DMS153 treated with DMSO at 0.1 percent for 48 hours (cell line): ENCODE results near the gene CHRNA10.
A peak's percentile ranks its signal among the peaks of the same experiment; 100 is the strongest.
"Not testable (repeated sequence)": the region's sequence is repeated elsewhere in the genome, so short reads cannot be mapped to it uniquely, and the experiment has no call there.

Source experiments
- DNase-seq: peaks from one replicate; lab custom pipeline; 2025; ENCODE audit not compliant: unreplicated experiment; lab: John Stamatoyannopoulos, UW

CHRNA10 gene

DNA sequence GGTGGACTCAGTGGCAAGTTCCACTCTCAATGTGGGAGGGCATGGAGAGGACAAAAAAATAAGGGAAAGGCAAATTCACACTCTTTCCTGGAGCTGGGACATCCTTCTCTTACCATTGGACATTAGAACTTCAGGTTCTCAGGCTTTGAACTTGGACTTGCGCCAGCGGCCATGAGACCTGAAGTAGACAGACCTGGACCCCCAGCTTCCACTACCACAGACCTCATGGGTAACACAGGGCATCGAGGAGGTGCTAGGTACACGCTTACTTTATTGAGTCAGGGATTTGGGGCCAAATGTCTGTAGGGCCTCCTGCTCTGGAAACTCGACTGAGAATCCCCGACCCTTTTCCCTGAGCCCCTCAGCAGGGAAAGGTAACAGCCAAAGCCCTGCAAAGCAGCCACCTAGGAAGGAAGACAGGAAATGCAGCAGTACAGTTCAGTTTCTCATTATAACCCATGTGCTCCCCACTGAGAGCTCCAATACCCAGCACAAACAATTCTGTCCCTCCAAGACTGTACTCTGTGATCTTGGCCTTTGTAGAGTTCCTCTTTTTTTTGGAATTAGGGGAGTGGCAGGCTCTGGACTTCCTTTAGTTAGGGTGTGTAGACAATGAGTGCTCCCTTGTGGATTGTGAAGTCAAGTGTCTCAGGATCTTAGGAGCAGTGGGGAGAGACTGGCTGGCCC is 5.7 kb downstream of the CHRNA10 start:
- DNase-seq = no peak

DNA sequence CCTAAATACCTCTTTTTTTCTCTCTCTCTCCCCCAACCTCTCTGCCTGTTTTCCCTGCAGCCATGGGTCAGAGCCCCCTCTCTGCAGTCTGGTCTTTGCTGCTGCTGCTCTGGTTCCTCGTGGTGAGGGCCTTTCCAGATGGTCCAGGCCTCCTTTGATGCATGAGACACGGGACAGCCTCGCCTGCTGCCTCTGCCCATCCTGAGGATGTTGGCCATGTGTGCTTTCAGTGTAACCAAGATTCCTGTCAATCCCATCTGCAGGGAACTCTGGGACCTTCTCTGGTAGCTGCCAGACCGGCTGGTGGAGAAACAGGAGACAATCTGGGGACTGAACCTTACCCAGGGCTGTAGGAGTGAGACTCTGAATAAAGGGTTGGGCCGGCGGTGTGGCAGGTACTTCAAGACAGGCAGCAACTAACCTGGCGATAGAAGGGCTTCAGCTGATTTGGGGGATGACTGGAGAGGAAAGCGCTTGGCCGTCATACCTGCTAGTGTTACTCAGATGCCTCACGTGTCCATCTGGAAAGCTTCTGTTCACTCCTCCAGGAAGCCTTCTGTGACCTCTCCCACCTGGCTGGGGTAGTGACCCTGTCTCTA is 7.1 kb downstream of the CHRNA10 start:
- DNase-seq = no peak

GRCh38 chr11:3662856-3663255 is 8.3 kb downstream of the CHRNA10 start:
- no peak for DNase-seq

DNA sequence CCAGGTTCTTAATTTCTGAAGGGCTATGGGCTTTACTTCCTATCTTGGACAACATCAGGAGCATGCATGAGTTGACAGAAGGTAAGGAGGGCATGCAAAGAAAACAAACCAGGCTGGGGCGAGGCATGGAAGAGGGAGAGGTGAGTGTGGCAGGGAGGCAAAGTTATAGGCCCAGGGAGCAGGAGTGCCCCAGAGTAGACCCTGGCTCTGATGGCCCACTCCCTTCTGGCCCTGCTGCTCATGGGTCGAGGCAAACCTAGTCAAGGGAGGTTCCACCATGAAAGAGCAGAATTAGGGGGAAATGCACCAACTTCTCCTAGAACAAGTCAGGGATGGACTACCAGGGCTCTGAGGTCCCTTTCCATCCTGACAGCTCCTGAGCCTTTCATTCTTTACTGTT is 10.2 kb downstream of the CHRNA10 start:
- DNase-seq = no peak

DNA sequence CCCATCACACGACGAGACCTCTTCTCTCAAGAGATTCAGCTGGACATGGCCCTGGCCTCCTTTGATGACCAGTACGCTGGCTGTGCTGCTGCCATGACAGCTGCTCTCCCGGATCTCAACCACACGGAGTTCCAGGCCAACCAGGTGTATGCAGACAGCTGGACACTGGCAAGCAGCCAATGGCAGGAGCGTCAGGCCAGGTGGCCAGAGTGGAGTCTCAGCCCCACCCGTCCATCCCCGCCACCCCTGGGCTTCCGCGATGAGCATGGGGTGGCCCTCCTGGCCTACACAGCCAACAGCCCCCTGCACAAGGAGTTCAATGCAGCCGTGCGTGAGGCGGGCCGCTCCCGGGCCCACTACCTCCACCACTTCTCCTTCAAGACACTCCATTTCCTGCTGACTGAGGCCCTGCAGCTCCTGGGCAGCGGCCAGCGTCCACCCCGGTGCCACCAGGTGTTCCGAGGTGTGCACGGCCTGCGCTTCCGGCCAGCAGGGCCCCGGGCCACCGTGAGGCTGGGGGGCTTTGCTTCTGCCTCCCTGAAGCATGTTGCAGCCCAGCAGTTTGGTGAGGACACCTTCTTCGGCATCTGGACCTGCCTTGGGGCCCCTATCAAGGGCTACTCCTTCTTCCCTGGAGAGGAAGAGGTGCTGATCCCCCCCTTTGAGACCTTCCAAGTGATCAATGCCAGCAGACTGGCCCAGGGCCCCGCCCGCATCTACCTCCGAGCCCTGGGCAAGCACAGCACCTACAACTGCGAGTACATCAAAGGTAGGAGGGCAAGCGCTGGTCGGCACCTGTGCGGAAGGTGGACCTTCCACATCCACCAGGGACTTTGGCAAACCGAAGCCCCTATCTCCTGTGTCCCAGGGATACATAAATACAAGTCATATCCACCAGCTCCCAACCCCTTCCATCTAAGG is 11.3 kb downstream of the CHRNA10 start:
- no peak for DNase-seq

GRCh38 chr11:3658252-3658651 is 12.9 kb downstream of the CHRNA10 start:
- DNase-seq = no peak

DNA sequence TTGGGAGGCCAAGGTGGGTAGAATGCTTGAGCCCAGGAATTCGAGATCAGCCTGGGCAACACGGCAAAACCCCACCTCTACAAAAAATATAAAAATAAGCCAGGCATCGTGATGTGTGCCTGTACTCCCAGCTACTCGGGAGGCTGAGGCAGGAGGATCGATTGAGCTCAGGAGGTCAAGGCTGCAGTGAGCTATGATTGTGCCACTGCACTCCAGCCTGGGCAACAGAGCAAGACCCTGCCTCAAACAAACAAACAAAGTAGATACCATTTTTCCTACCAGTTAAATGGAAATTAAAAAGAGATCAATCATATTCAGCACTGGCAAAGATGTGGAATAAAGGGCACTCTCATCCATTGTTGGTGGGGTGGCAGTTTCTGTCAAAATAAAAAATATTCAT is 13.9 kb downstream of the CHRNA10 start:
- not testable (repeated sequence) for DNase-seq

GRCh38 chr11:3655547-3655946 is 15.6 kb downstream of the CHRNA10 start:
- no peak for DNase-seq

DNA sequence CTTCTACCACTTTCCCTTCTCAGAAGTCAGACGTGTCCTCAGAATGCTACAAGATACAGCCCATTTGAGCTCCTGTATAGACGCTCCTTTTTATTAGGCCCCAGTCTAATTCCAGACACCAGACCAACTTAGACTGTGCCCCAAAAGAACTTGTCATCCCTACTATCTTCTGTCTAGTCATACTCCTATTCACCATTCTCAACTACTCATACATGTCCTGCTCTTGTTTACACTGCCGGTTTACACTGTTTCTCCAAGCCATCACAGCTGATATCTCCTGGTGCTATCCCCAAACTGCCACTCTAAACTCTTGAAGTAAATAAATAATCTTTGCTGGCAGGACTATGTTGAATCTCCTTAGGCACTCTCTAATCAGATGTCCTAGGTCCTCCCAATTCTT is 18.7 kb downstream of the CHRNA10 start:
- DNase-seq = not testable (repeated sequence)

- DNase-seq = not testable (repeated sequence)
These were observed 21.8 kb downstream of the CHRNA10 start for GRCh38 chr11:3649374-3649773.

DNA sequence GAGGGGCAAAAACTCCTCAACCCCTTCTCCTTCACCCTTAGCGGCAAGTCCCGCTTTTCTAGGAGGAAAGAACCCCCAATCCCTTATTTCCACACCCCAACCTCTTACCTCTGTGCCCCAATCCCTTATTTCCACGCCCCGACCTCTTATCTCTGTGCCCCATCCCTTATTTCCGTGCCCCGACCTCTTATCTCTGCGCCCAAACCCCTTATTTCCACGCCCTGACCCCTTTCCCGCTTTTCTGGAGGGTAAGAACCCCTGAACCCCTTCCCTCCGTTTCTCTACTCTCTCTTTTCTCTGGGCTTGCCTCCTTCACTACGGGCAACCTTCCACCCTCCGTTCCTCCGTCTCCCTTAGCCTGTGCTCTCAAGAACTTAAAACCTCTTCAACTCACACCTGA is 22.3 kb downstream of the CHRNA10 start:
- not testable (repeated sequence) for DNase-seq

DNA sequence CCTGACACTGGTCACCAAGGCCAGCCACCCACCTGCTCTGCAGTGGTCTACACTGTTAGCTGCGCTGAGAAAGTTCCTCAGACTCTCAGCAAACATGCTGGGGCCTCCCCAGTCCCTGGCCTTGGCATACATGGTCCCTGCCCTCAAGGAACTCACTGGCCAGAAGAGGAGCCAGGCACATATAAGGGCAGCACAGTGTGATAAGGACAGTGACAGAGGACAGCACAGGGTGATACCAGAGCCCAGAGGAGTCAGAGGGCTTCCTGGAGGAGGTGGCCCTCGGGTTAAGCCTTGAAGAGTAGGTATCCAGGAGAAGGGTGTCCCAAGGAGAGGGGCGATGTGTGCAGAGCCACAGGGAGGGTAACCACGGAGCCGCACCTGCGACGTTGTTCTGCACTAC is 25.6 kb downstream of the CHRNA10 start:
- no peak for DNase-seq

DNA sequence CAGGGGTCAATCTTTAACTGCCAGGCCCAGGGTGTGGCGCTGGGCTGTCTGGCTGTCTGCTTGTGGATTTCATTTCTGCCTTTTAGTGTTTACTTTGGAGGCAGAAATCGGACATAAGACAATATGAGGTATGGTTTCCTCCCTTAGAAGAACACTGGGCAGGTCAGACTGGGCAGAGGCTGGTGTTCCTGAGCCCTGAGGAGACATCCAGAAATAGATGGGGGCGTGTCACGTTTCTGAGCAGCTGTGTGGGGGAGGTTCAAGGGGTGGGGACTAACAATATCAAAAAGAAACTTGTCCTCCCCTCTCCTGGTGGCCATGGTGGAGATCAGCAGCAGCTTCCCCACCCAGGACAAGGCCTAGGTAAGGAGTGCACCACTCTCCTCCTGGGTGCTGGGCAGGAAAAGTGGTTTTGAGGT is 26.4 kb downstream of the CHRNA10 start, which contains the start of gene ART1:
Gene ART1 (plus strand): TSS at position 312 of the 419 bp plus-strand sequence. CDS start 14,086 bp downstream, outside the sequence.
- DNase-seq = no peak

DNA sequence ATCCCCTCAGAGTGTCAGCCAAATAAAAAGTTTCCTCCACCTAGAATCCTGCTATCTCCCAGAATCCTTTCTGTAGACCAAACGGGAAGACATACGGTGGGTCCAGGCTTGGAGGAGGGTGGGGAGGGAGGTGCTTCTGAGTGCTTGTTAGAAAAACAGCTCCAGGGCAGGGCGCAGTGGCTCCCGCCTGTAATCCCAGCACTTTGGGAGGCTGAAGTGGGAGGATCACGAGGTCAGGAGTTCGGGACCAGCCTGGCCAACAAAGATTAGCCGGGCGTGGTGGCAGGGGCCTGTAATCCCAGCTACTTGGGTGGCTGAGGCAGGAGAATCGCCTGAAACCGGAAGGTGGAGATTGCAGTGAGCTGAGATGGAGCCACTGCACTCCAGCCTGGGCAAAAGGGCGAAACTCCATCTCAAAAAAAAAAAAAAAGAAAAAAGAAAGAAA is 28.1 kb downstream of the CHRNA10 start:
- DNase-seq = not testable (repeated sequence)

GRCh38 chr11:3642071-3642951 is 28.9 kb downstream of the CHRNA10 start:
- peak; percentile 68 for DNase-seq

DNA sequence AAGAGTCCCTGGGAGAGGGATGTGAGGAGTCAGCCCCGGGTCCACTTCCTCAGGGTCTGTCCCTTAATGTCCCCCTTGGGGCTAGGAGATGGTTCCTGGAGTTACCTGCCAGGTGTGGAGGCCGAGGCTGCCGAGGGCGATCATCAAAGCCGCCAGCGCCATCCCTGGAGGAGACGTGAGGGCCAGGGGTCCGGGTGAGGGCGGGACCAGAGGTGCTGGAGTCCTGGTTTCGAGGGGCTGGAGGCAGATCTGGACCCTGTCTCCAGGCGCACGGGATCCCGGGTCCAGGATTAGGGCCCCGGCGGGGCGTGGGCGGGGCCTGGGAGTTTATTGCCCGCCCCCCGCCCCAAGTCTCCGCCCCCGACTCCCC is 29.5 kb downstream of the CHRNA10 start, which contains the start of gene ART5:
Gene ART5 (minus strand): TSS at position 292 of the 370 bp plus-strand sequence. CDS start 130 bp downstream, at position 162.
- DNase-seq = no peak

- no peak for DNase-seq
These were observed 30.0 kb downstream of the CHRNA10 start for GRCh38 chr11:3641191-3641590.

DNA sequence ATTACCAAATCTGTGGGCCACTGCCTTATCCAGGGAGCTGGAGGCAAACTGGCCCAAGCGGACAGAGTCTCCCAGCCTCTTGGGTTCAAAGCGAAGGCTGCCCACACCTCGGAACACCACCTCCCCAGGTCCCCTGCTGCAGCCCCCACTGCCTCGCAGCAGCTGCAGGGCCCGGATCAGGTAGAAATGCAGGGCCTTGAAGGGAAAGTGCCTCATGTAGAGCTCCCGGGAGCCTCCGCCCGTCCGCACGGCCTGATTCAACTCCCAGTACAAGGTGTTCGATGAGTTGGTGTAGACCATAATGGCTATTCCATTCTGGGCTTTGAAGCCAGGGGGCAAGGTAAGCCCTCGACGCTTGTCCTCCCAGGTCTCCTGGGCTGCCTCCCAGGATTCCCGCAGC is 31.3 kb downstream of the CHRNA10 start:
- DNase-seq = no peak

DNA sequence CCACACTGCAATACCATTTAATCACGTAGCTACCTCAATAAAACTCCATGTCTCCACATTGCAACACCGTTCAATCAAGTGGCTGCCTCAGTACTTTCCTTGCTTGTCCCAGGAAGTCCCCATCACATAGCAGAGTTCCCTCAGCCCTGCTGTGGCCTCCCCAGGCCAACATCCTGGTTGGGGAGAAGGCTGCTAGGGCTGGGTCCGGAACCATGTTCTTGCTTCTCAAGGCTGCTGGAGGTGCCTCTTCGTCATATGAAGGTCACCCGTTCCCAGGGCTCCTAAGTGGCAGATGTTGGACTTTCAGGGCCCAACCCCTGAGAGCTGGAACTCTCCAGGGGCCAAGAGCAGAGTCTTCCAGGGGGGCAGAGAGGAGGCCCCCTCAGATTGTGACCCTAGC is 32.7 kb downstream of the CHRNA10 start:
- no peak for DNase-seq

GRCh38 chr11:3637201-3637600 is 34.0 kb downstream of the CHRNA10 start:
- DNase-seq = no peak
